HEK293T (cell line): ENCODE results near the gene TRIM24.

Source experiments
- CTCF ChIA-PET: fragments of 350-600 bp; formaldehyde crosslinking; extraction: SDS; loops from one replicate; lab custom pipeline; 2021; ENCODE audit warnings: antibody characterized with exemption, inconsistent platforms; lab: Yijun Ruan, JAX
- POLR2A ChIA-PET: fragments of 350-600 bp; formaldehyde crosslinking; extraction: SDS; loops from one replicate; lab custom pipeline; 2020; ENCODE audit warnings: antibody characterized with exemption, inconsistent platforms; lab: Yijun Ruan, JAX
- DNase-seq: peaks from one replicate; pipeline ENCODE4 v3.0.0; 2012; ENCODE audit warnings: mixed read lengths; ENCODE audit errors: extremely low spot score
- ARNT ChIP-seq: fragments of 450-650 bp; IDR thresholded peaks from 2 replicates; pipeline ENCODE4 v1.6.1; 2017; ENCODE audit warnings: mild to moderate bottlenecking
- BHLHE40 ChIP-seq: fragments of 450-650 bp; IDR thresholded peaks from 2 replicates; pipeline ENCODE4 v1.6.1; 2016; ENCODE audit warnings: mild to moderate bottlenecking, moderate library complexity, borderline replicate concordance
- CTBP1 ChIP-seq: fragments of 450-650 bp; IDR thresholded peaks from 2 replicates; pipeline ENCODE4 v1.6.1; 2016; ENCODE audit warnings: borderline replicate concordance
- ELF4 ChIP-seq: fragments of 450-650 bp; IDR thresholded peaks from 2 replicates; pipeline ENCODE4 v1.6.1; 2017; ENCODE audit warnings: antibody characterized with exemption
- FOXA1 ChIP-seq: fragments of 450-650 bp; IDR thresholded peaks from 2 replicates; pipeline ENCODE4 v1.6.1; 2016; ENCODE audit warnings: mild to moderate bottlenecking
- FOXK2 ChIP-seq: fragments of 450-650 bp; IDR thresholded peaks from 2 replicates; pipeline ENCODE4 v1.6.1; 2016; ENCODE audit warnings: mild to moderate bottlenecking
- FOXM1 ChIP-seq: fragments of 450-650 bp; IDR thresholded peaks from 2 replicates; pipeline ENCODE4 v1.6.1; 2017; ENCODE audit warnings: mild to moderate bottlenecking, borderline replicate concordance
- HDGF ChIP-seq: fragments of 450-650 bp; IDR thresholded peaks from 2 replicates; pipeline ENCODE4 v1.6.1; 2017; ENCODE audit warnings: antibody characterized with exemption, borderline replicate concordance
- L3MBTL2 ChIP-seq: fragments of 450-650 bp; conservative IDR thresholded peaks from 2 replicates; pipeline ENCODE4 v1.6.1; 2016; ENCODE audit warnings: mild to moderate bottlenecking
- LEF1 ChIP-seq: fragments of 450-650 bp; IDR thresholded peaks from 2 replicates; pipeline ENCODE4 v1.6.1; 2017; ENCODE audit warnings: mild to moderate bottlenecking, borderline replicate concordance
- NFRKB ChIP-seq: fragments of 450-650 bp; IDR thresholded peaks from 2 replicates; pipeline ENCODE4 v1.6.1; 2016; ENCODE audit warnings: mild to moderate bottlenecking, moderate library complexity
- PKNOX1 ChIP-seq: fragments of 450-650 bp; IDR thresholded peaks from 2 replicates; pipeline ENCODE4 v1.6.1; 2016
- SP1 ChIP-seq: fragments of 450-650 bp; IDR thresholded peaks from 2 replicates; pipeline ENCODE4 v1.6.1; 2017
- SUZ12 ChIP-seq: fragments of 450-650 bp; IDR thresholded peaks from 2 replicates; pipeline ENCODE4 v1.6.1; 2016; ENCODE audit warnings: mild to moderate bottlenecking
- TARDBP ChIP-seq: fragments of 450-650 bp; IDR thresholded peaks from 2 replicates; pipeline ENCODE4 v1.6.1; 2016
- ZNF384 ChIP-seq: fragments of 450-650 bp; IDR thresholded peaks from 2 replicates; pipeline ENCODE4 v1.6.1; 2016

The TRIM24 gene

DNA sequence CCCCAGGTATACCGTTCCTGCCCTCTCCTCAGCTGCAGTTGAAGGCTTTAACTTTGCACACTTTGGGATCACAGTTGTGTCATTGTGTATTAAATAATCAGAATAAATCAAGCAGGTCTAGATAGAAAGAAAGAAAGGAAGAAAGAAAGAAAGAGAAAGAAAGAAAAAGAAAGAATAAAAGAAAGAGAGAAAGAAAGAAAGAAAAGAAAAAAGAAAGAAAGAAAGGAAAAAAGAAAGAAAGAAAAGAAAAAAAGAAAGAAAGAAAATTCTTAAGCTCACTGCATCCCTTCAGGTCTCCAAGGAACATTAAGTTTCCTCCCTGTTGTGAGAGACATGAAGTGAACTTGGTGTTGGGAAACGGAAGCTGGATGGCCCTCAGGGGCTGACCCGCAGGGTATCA, 17.2 kb upstream of the TRIM24 start:
- DNase-seq = no peak
- no peak for TF ChIP-seq NFRKB
- TF ChIP-seq FOXA1 = no peak
- no peak for TF ChIP-seq SUZ12
- no peak for TF ChIP-seq L3MBTL2
- no peak for TF ChIP-seq BHLHE40
- no peak for TF ChIP-seq ZNF384
- TF ChIP-seq ELF4 = no peak
- TF ChIP-seq TARDBP = no peak
- TF ChIP-seq HDGF = no peak
- TF ChIP-seq PKNOX1 = no peak
- TF ChIP-seq FOXM1 = no peak
- TF ChIP-seq ARNT = no peak
- TF ChIP-seq FOXK2 = no peak
- TF ChIP-seq LEF1 = no peak
- TF ChIP-seq CTBP1 = no peak
- no peak for TF ChIP-seq SP1
- CTCF ChIA-PET = no interaction called here
- POLR2A ChIA-PET = no interaction called here

DNA sequence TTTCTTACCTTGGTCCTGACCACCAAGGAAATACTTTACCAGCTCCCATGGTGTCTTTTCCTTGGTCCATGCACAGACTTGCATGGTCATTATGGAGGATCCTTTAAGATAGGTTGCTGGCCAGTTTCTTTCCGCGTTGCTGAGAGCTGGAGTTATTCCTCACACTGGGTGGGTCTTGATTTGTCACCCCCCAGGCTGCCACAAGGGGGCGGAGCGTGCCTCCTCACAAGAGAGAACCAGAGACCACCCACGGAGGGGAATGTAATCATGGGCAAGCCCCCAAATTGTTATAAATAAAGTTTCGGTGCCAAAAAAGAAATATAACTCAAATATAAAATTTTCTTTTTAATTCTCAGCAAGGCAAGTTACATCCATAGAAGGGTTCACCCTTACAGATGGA, 10.5 kb upstream of the TRIM24 start:
- no peak for TF ChIP-seq PKNOX1
- no peak for TF ChIP-seq TARDBP
- no peak for TF ChIP-seq BHLHE40
- no peak for TF ChIP-seq LEF1
- no peak for TF ChIP-seq ARNT
- no peak for TF ChIP-seq SP1
- TF ChIP-seq FOXM1 = no peak
- no peak for TF ChIP-seq ELF4
- TF ChIP-seq L3MBTL2 = no peak
- no peak for TF ChIP-seq CTBP1
- POLR2A ChIA-PET = no interaction called here
- peak; percentile 65 for DNase-seq
- CTCF ChIA-PET = interaction anchor here (0.7 to 1.1 kb wide), 3 partner anchors 289 to 1745 kb away, joined by 3 to 5 read pairs (median 4); no protein-coding TSS in a partner anchor

- no peak for TF ChIP-seq FOXK2
- no peak for TF ChIP-seq ZNF384
- TF ChIP-seq ELF4 = no peak
- TF ChIP-seq FOXA1 = no peak
- no peak for TF ChIP-seq SUZ12
- TF ChIP-seq TARDBP = no peak
- TF ChIP-seq LEF1 = no peak
- no peak for TF ChIP-seq L3MBTL2
- no peak for TF ChIP-seq NFRKB
- TF ChIP-seq FOXM1 = no peak
- no peak for TF ChIP-seq CTBP1
- no peak for TF ChIP-seq SP1
- no peak for TF ChIP-seq ARNT
- no peak for TF ChIP-seq HDGF
- no peak for TF ChIP-seq BHLHE40
- no peak for TF ChIP-seq PKNOX1
- ChIA-PET POLR2A (no interaction called here), CTCF (no interaction called here)
- no peak for DNase-seq
Observed at GRCh38 chr7:138455609-138456008, 4.5 kb upstream of the TRIM24 start.

DNA sequence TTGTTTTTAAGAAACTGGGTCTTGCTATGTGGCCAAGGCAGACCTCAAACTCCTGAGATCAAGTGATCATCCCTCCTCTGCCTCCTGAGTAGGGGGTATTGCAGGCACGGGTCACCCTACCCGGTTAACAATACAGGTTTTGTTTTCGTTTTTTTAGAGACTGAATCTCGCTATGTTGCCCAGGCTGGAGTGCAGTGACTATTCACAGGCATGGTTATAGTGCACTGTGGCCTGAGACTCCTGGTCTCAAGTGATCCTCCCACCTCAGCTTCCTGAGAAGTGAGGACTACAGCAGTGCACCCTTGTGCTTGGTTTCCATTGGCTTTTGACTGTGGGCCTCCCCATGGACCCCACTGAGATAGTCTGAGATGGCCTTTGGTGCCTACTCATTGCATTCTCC, 3.8 kb upstream of the TRIM24 start:
- no peak for DNase-seq
- POLR2A ChIA-PET = no interaction called here
- CTCF ChIA-PET = no interaction called here
- TF ChIP-seq LEF1 (no peak), FOXK2 (no peak), TARDBP (no peak), SUZ12 (no peak), ZNF384 (no peak), FOXM1 (no peak), L3MBTL2 (no peak), PKNOX1 (no peak), CTBP1 (no peak), ARNT (no peak), BHLHE40 (no peak)

- no peak for DNase-seq
- ChIA-PET CTCF (no interaction called here), POLR2A (no interaction called here)
- TF ChIP-seq LEF1 (no peak), TARDBP (no peak)
Observed at GRCh38 chr7:138458576-138459412, 1.3 kb upstream of the TRIM24 start.
